Stimulated activated CD4-positive, alpha-beta T cell treated with anti-CD3 and anti-CD28 coated beads, TNF-alpha, amount 100 ng/mL, for 24 hours (primary cell): ENCODE results near the gene SYNGR1.

Experiments
- DNase-seq, 3 experiments: peaks; one replicate each; pipeline ENCODE4 v3.0.0-alpha.2; 2020; ENCODE audit warnings: low read depth in 3 of 3

The SYNGR1 gene

GRCh38 chr22:39430576-39431150 is 80.9 kb downstream of the SYNGR1 start:
- no peak for DNase-seq

GRCh38 chr22:39431216-39431801 is 81.5 kb downstream of the SYNGR1 start:
- DNase-seq = no peak

GRCh38 chr22:39431821-39432251 is 82.0 kb downstream of the SYNGR1 start:
- no peak for DNase-seq

GRCh38 chr22:39432361-39432811 is 82.6 kb downstream of the SYNGR1 start:
- no peak for DNase-seq

- DNase-seq = no peak
Measured at GRCh38 chr22:39433476-39434242, 83.9 kb downstream of the SYNGR1 start.

GRCh38 chr22:39434243-39434653 is 84.5 kb downstream of the SYNGR1 start:
- DNase-seq = no peak

- DNase-seq = no peak
Measured at GRCh38 chr22:39434721-39435120, 84.9 kb downstream of the SYNGR1 start.
